Prostate gland (tissue), 2 donors: Measurements from ENCODE around the gene SFXN1. TPM values are rescaled to one million over a fixed set of nuclear protein-coding genes. Genes with fewer than 3 reads are reported as not detected.
"Not testable (repeated sequence)": the region's sequence is repeated elsewhere in the genome, so short reads cannot be mapped to it uniquely, and the experiment has no call there.

Experiments
- DNase-seq: peaks from one replicate; pipeline ENCODE4 v3.0.0-alpha.2; 2019; ENCODE audit warnings: low spot score
- H3K27ac ChIP-seq, 2 donors: fragments of 200-600 bp; sonication (generic); 2 replicates each; pipeline ENCODE4 v1.5.1; 2017 to 2019
- H3K27me3 ChIP-seq: fragments of 200-600 bp; sonication (generic); replicated peaks from 2 replicates; pipeline ENCODE4 v1.5.1; 2019; ENCODE audit not compliant: insufficient read depth
- H3K36me3 ChIP-seq, 2 donors: fragments of 200-600 bp; sonication (generic); 1 replicate in 1 of 2; 2 replicates in 1 of 2; pipeline versions ENCODE4 v1.5.1 to v1.8.1; 2017 to 2019
- H3K4me1 ChIP-seq: fragments of 200-600 bp; sonication (generic); replicated peaks from 2 replicates; pipeline ENCODE4 v1.5.1; 2019
- H3K4me3 ChIP-seq, 2 donors: fragments of 200-600 bp; sonication (generic); 2 replicates each; pipeline ENCODE4 v1.5.1; 2017 to 2019
- H3K9me3 ChIP-seq: fragments of 200-600 bp; sonication (generic); 2 replicates; pipeline ENCODE4 v1.5.1; 2017
- CTCF ChIP-seq, 4 experiments: fragments of 200-600 bp in 2 of 4; fragments of 450-650 bp in 2 of 4; sonication (generic) in 2 of 4; IDR thresholded peaks; 1 replicate in 3 of 4; 2 replicates in 1 of 4; pipeline ENCODE4 v1.5.1; 2016 to 2019; ENCODE audit warnings: antibody characterized with exemption in 4 of 4, mild to moderate bottlenecking in 2 of 4, moderate library complexity in 2 of 4
- POLR2A ChIP-seq: fragments of 450-650 bp; IDR thresholded peaks from one replicate; pipeline ENCODE4 v1.6.1; 2016; ENCODE audit warnings: antibody characterized with exemption, mild to moderate bottlenecking
- POLR2AphosphoS5 ChIP-seq: sonication (generic); formaldehyde crosslinking; IDR thresholded peaks from one replicate; pipeline ENCODE4 v1.6.1; 2017; ENCODE audit warnings: antibody characterized with exemption
- WGBS: methylation state at CpG from one replicate; pipeline ENCODE4 v1.1.5; 2018; 5-methylcytosine and 5-hydroxymethylcytosine counted together
- intact Hi-C: fragments of 100-400 bp; cut with DNase I; formaldehyde crosslinking; loops from one replicate; pipeline ENCODE4 v1.14.2; 2022
- total RNA-seq, 2 donors: library from RNA; depleted of rRNA; stranded (reverse); fragments of >200 nt; gene quantifications; one replicate each; pipeline ENCODE4 v1.1.0, GENCODE V29; 2016

SFXN1 gene
- total RNA-seq, 2 donors from 2014 or later: 35.6 to 44.3 TPM

- no peak for DNase-seq
- intact Hi-C loops: no loop called here
These were observed 30.1 kb upstream of the SFXN1 start for GRCh38 chr5:175448276-175448675.

GRCh38 chr5:175452166-175452565 is 26.2 kb upstream of the SFXN1 start:
- Histone ChIP-seq H3K36me3 (no peaks in the 10 kb centered on the region), H3K27ac (no peak overlapping the region), H3K27me3 (peaks cover 2% of the 10 kb centered on the region), H3K9me3 (no peaks in the 10 kb centered on the region), H3K4me3 (no peak overlapping the region), H3K4me1 (no peaks in the 10 kb centered on the region)
- TF ChIP-seq POLR2A (no peak), CTCF (IDR thresholded peaks at IDR 0.05) (no peak), POLR2AphosphoS5 (no peak)
- WGBS: 90% methylated on average over 2 of the region's 2 CpGs
- intact Hi-C loops: no loop called here
- no peak for DNase-seq

More at GRCh38 chr5:175448276-175448675, 30.1 kb upstream of the SFXN1 start:
- Histone ChIP-seq H3K36me3 (no peaks in the 10 kb centered on the region), H3K4me1 (no peaks in the 10 kb centered on the region), H3K4me3 (no peak overlapping the region), H3K9me3 (no peaks in the 10 kb centered on the region), H3K27me3 (peaks cover 2% of the 10 kb centered on the region), H3K27ac (no peak overlapping the region)
- TF ChIP-seq POLR2AphosphoS5 (no peak), POLR2A (no peak), CTCF (IDR thresholded peaks at IDR 0.05) (no peak)
- WGBS: 9% methylated on average over 3 of the region's 3 CpGs

GRCh38 chr5:175454338-175454737 is 24.0 kb upstream of the SFXN1 start:
- 92% methylated on average over 5 of the region's 5 CpGs for WGBS
- H3K4me3 ChIP-seq, intact Hi-C loops, H3K9me3 ChIP-seq, H3K4me1 ChIP-seq, H3K36me3 ChIP-seq, DNase-seq, H3K27ac ChIP-seq, H3K27me3 ChIP-seq: not testable (repeated sequence)

GRCh38 chr5:175456105-175456742 is 22.1 kb upstream of the SFXN1 start:
- WGBS: 83% methylated on average over 11 of the region's 11 CpGs
- H3K9me3 ChIP-seq: no peaks in the 10 kb centered on the region
- H3K27ac ChIP-seq: no peak overlapping the region
- no peaks in the 10 kb centered on the region for H3K4me1 ChIP-seq
- no peak for TF ChIP-seq POLR2A
- no peak for TF ChIP-seq CTCF (IDR thresholded peaks at IDR 0.05)
- TF ChIP-seq POLR2AphosphoS5: no peak
- intact Hi-C loops: no loop called here
- H3K4me3 ChIP-seq: no peak overlapping the region
- no peaks in the 10 kb centered on the region for H3K27me3 ChIP-seq
- no peak for DNase-seq
- H3K36me3 ChIP-seq: no peaks in the 10 kb centered on the region

- no peak overlapping the region for H3K4me3 ChIP-seq
- intact Hi-C loops: no loop called here
- DNase-seq: no peak
- no peak for TF ChIP-seq POLR2A
- TF ChIP-seq POLR2AphosphoS5: no peak
- TF ChIP-seq CTCF (IDR thresholded peaks at IDR 0.05): no peak
- WGBS: 26% methylated on average over 1 of the region's 1 CpG
- H3K4me1 ChIP-seq: no peaks in the 10 kb centered on the region
- H3K9me3 ChIP-seq: no peaks in the 10 kb centered on the region
- no peaks in the 10 kb centered on the region for H3K36me3 ChIP-seq
- no peaks in the 10 kb centered on the region for H3K27me3 ChIP-seq
- H3K27ac ChIP-seq: no peak overlapping the region
These were observed 20.9 kb upstream of the SFXN1 start for GRCh38 chr5:175457466-175457865.
